Activated T-helper 17 cell treated with anti-CD3 and anti-CD28 coated beads, Interleukin-2, amount 50 U/mL, for 72 hours (primary cell): Measurements from ENCODE around the gene PMM1. TPM values are rescaled to one million over a fixed set of nuclear protein-coding genes. Genes with fewer than 3 reads are reported as not detected.
"Not testable (repeated sequence)": the region's sequence is repeated elsewhere in the genome, so short reads cannot be mapped to it uniquely, and the experiment has no call there.

Experiments
- ATAC-seq: fragments of 150-1000 bp; cut with Tn5 transposase; replicated peaks from 2 replicates; pipeline ENCODE4 v1.10.0; 2021; ENCODE audit warnings: mild to moderate bottlenecking, moderate library complexity
- H3K27ac Mint-ChIP-seq: one replicate; pipeline ENCODE4 v1.8.0; 2022; ENCODE audit warnings: mixed read lengths
- H3K27me3 Mint-ChIP-seq: one replicate; pipeline ENCODE4 v1.8.0; 2022; ENCODE audit warnings: mixed read lengths
- H3K36me3 Mint-ChIP-seq: one replicate; pipeline ENCODE4 v1.8.0; 2022; ENCODE audit warnings: low read depth, mild to moderate bottlenecking, mixed read lengths
- H3K4me1 Mint-ChIP-seq: one replicate; pipeline ENCODE4 v1.8.0; 2022; ENCODE audit warnings: mixed read lengths
- H3K4me3 Mint-ChIP-seq: one replicate; pipeline ENCODE4 v1.8.0; 2022; ENCODE audit warnings: mild to moderate bottlenecking, mixed read lengths
- H3K9me3 Mint-ChIP-seq: one replicate; pipeline ENCODE4 v1.8.0; 2022; ENCODE audit warnings: mixed read lengths
- total RNA-seq, 2 donors: library from RNA; stranded (reverse); gene quantifications; one replicate each; pipeline ENCODE4 v1.2.3, GENCODE V29; 2022

The PMM1 gene
- total RNA-seq, 2 donors from 2014 or later, result 41.0 to 54.7 TPM

- no peak for ATAC-seq
- Mint-ChIP-seq H3K27ac (no peak overlapping the region), H3K9me3 (no peaks in the 10 kb centered on the region), H3K36me3 (peaks cover 56% of the 10 kb centered on the region), H3K4me3 (no peak overlapping the region), H3K4me1 (peaks cover 6% of the 10 kb centered on the region), H3K27me3 (no peaks in the 10 kb centered on the region)
Observed at GRCh38 chr22:41579997-41580355, 9.7 kb downstream of the PMM1 start.

- no peak for ATAC-seq
- H3K27me3 Mint-ChIP-seq, result no peaks in the 10 kb centered on the region
- H3K4me1 Mint-ChIP-seq, result peaks cover 6% of the 10 kb centered on the region
- peaks cover 54% of the 10 kb centered on the region for H3K36me3 Mint-ChIP-seq
- H3K4me3 Mint-ChIP-seq, result no peak overlapping the region
- H3K27ac Mint-ChIP-seq, result no peak overlapping the region
- no peaks in the 10 kb centered on the region for H3K9me3 Mint-ChIP-seq
Observed at GRCh38 chr22:41579297-41579996, 10.2 kb downstream of the PMM1 start.

DNA sequence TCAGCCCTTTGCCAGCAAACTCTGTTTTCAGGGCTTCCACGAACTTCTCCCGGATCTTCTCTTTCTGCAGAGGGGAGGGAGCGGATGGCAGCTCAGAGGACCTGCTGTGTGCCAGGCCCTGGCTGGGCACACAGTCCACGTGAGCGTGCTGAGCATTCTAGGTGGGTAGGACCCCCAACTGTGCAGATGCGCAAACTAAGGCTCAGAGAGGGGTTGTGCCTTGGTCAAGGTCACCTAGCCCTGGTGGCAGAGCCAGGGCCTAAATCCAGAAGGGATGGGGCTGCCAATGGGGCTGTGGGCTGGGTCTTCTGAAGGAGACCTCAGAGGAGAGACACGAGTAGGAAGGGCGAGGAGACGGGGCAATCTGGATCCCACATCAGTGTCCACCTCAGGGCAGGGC, 10.8 kb downstream of the PMM1 start:
- H3K4me3 Mint-ChIP-seq, result no peak overlapping the region
- no peaks in the 10 kb centered on the region for H3K27me3 Mint-ChIP-seq
- peaks cover 48% of the 10 kb centered on the region for H3K36me3 Mint-ChIP-seq
- H3K9me3 Mint-ChIP-seq, result no peaks in the 10 kb centered on the region
- H3K4me1 Mint-ChIP-seq, result peaks cover 6% of the 10 kb centered on the region
- no peak overlapping the region for H3K27ac Mint-ChIP-seq
- ATAC-seq, result no peak

DNA sequence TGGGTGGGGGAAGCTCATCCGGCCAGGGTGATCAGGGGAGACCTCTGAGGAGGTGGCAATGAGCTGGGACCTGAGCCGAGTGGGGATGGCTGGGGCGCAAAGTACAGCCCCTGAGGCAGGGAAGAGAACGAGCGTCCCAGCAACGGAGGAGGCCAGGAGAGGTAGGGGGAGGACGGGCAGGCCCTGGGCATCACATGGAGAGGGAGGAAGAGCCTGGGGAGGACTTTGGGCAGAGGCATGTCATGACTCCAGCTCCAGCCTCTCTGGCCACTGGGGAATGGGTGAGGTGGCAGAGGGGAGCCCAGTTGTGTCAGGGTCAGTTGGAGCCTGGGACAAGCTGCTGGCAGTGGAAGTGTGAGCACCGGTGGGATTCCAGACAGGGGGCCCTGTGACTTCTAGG, 11.5 kb downstream of the PMM1 start:
- Mint-ChIP-seq H3K27ac (no peak overlapping the region), H3K27me3 (no peaks in the 10 kb centered on the region), H3K9me3 (no peaks in the 10 kb centered on the region), H3K4me1 (peaks cover 6% of the 10 kb centered on the region), H3K4me3 (no peak overlapping the region), H3K36me3 (peaks cover 41% of the 10 kb centered on the region)
- ATAC-seq, result no peak

DNA sequence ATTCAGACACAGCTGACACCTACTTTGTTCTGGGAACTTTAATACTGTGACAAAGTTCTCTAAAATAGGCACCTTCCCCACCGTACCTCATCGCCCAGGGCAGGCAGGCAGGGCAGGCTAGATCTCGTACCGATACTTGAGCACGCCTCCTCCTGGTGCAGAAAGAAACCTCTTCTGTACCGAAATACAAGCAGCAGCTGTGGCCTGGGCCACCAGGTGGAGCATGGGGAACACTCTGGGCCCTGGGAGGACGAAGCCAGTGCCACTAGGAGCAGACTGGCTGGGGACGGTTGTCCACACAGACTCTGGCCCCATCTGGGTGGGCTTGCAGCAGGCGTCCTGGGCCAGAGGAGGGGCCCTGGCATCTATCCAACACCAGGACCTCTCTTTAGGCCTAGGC, 12.8 kb downstream of the PMM1 start:
- H3K4me3 Mint-ChIP-seq, result no peak overlapping the region
- no peak overlapping the region for H3K27ac Mint-ChIP-seq
- H3K27me3 Mint-ChIP-seq, result no peaks in the 10 kb centered on the region
- no peaks in the 10 kb centered on the region for H3K4me1 Mint-ChIP-seq
- peak; percentile 56 for ATAC-seq
- H3K9me3 Mint-ChIP-seq, result no peaks in the 10 kb centered on the region
- H3K36me3 Mint-ChIP-seq, result peaks cover 28% of the 10 kb centered on the region

GRCh38 chr22:41575533-41575932, 14.1 kb downstream of the PMM1 start:
- H3K9me3 Mint-ChIP-seq, result no peaks in the 10 kb centered on the region
- no peaks in the 10 kb centered on the region for H3K4me1 Mint-ChIP-seq
- no peak for ATAC-seq
- H3K27ac Mint-ChIP-seq, result no peak overlapping the region
- H3K36me3 Mint-ChIP-seq, result peaks cover 20% of the 10 kb centered on the region
- no peaks in the 10 kb centered on the region for H3K27me3 Mint-ChIP-seq
- H3K4me3 Mint-ChIP-seq, result no peak overlapping the region

DNA sequence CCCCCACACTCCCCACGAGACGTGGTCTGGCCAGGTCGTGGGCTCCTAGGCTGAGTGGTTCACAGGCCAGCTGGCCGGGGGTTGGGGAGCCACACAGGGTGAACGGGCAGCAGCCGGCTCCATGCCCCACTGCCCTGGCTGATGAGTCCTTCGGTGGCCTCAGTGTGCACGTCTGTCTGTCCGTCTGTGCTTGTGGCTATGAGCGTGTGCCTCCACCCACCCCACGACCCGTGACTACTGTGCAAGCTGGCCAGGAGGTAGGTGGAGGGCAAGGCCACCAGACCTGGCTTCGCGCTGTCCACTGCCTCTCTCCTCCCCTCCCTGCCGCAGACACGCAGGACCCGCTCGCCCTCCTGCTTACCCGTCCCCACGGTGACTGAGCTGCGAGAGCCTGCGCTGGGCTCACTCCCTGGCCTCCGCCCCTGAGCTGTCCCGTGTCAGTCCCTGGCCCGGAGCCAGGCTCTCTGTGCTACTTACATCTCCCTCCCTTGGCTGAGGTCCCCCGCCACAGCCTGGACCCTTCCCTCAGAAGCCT, 14.7 kb downstream of the PMM1 start:
- Mint-ChIP-seq H3K4me1 (no peaks in the 10 kb centered on the region), H3K4me3 (no peak overlapping the region), H3K9me3 (no peaks in the 10 kb centered on the region), H3K36me3 (peaks cover 13% of the 10 kb centered on the region), H3K27ac (no peak overlapping the region), H3K27me3 (no peaks in the 10 kb centered on the region)
- ATAC-seq, result no peak

- H3K36me3 Mint-ChIP-seq, result peaks cover 13% of the 10 kb centered on the region
- H3K9me3 Mint-ChIP-seq, result no peaks in the 10 kb centered on the region
- ATAC-seq, result no peak
- H3K27ac Mint-ChIP-seq, result no peak overlapping the region
- H3K4me1 Mint-ChIP-seq, result no peaks in the 10 kb centered on the region
- H3K4me3 Mint-ChIP-seq, result no peak overlapping the region
- H3K27me3 Mint-ChIP-seq, result no peaks in the 10 kb centered on the region
Observed at GRCh38 chr22:41573677-41574076, 16.0 kb downstream of the PMM1 start.

DNA sequence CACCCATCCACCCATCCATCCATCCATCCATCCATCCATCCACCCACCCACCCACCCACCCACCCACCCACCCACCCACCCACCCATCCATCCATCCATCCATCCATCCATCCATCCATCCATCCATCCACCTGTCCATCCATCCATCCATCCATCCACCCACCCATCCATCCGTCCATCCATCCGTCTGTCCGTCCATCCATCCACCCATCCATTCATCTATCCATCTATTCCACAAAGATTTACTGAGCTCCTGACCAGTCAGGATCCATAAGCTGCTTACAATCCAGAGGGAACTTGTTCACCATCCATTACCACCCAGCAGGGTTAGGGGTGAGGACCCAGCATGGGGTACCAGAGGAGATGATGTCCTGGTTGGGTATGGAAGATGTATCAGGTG, 17.3 kb downstream of the PMM1 start:
- not testable (repeated sequence) for H3K4me3 Mint-ChIP-seq, H3K27me3 Mint-ChIP-seq, H3K4me1 Mint-ChIP-seq, ATAC-seq, H3K27ac Mint-ChIP-seq, H3K9me3 Mint-ChIP-seq, H3K36me3 Mint-ChIP-seq

DNA sequence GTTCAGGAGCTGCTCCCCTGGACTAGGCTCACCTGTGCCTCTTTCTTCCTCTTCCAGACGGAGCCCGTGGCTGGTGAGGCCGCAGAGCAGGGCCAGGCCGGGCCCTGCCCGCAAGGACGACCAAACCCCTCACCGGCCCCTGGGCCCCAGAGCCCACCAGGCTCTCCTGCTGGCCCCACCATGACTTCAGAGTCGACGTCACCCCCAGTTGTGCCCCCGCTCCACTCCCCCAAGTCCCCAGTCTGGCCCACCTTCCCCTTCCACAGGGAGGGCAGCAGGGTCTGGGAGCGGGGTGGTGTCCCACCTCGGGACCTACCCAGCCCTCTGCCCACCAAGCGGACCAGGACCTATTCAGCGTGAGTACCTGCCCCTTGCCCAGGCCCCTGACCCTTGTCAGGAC, 17.9 kb downstream of the PMM1 start:
- Mint-ChIP-seq H3K27me3 (no peaks in the 10 kb centered on the region), H3K27ac (no peak overlapping the region)

DNA sequence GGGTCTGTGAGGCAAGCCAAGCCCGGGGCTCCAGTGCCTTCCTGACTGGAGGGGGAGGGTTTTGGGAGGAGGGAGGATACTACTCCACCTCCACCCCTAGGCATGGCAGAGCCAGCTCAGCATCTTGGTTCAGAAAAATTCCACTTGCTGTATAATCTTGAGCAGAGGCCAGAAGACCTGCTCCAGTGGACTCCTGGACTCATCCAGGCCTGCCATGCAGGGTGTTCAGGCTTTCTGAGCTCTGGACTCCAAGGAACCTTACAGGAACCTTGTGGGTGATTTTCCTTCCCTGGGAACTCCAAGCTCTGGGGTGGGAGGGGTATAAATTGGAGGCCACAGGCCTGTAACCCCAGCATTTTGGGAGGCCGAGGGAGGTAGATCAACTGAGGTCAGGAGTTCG, 19.4 kb downstream of the PMM1 start:
- no peak overlapping the region for H3K4me3 Mint-ChIP-seq
- no peaks in the 10 kb centered on the region for H3K27me3 Mint-ChIP-seq
- H3K36me3 Mint-ChIP-seq, result no peaks in the 10 kb centered on the region
- H3K4me1 Mint-ChIP-seq, result no peaks in the 10 kb centered on the region
- no peak for ATAC-seq
- no peaks in the 10 kb centered on the region for H3K9me3 Mint-ChIP-seq
- H3K27ac Mint-ChIP-seq, result no peak overlapping the region

More for the DNA sequence above, 17.9 kb downstream of the PMM1 start:
- Mint-ChIP-seq H3K36me3 (no peaks in the 10 kb centered on the region), H3K4me3 (no peak overlapping the region), H3K4me1 (no peaks in the 10 kb centered on the region), H3K9me3 (no peaks in the 10 kb centered on the region)
- ATAC-seq, result no peak

- no peaks in the 10 kb centered on the region for H3K27me3 Mint-ChIP-seq
- no peaks in the 10 kb centered on the region for H3K4me1 Mint-ChIP-seq
- no peaks in the 10 kb centered on the region for H3K9me3 Mint-ChIP-seq
- H3K4me3 Mint-ChIP-seq, result no peak overlapping the region
- H3K36me3 Mint-ChIP-seq, result no peaks in the 10 kb centered on the region
- peak overlapping the region; percentile 43 for H3K27ac Mint-ChIP-seq
- ATAC-seq, result no peak
Observed at GRCh38 chr22:41568811-41569210, 20.8 kb downstream of the PMM1 start.

DNA sequence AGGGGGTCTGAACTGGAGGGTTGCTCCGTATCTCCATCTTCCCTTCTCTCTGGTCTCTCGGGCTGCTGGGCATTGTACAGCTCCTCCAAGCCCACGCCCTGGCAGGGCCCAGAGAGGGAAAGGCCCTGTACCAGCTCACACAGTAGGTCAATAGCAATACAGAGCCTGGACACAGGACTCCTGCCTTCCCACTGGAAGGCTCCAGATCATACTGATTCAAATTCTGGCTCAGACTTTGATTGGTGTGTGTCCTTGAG, 22.2 kb downstream of the PMM1 start:
- Mint-ChIP-seq H3K27me3 (no peaks in the 10 kb centered on the region), H3K36me3 (no peaks in the 10 kb centered on the region), H3K27ac (no peak overlapping the region), H3K9me3 (no peaks in the 10 kb centered on the region), H3K4me1 (no peaks in the 10 kb centered on the region), H3K4me3 (no peak overlapping the region)
- ATAC-seq, result no peak

DNA sequence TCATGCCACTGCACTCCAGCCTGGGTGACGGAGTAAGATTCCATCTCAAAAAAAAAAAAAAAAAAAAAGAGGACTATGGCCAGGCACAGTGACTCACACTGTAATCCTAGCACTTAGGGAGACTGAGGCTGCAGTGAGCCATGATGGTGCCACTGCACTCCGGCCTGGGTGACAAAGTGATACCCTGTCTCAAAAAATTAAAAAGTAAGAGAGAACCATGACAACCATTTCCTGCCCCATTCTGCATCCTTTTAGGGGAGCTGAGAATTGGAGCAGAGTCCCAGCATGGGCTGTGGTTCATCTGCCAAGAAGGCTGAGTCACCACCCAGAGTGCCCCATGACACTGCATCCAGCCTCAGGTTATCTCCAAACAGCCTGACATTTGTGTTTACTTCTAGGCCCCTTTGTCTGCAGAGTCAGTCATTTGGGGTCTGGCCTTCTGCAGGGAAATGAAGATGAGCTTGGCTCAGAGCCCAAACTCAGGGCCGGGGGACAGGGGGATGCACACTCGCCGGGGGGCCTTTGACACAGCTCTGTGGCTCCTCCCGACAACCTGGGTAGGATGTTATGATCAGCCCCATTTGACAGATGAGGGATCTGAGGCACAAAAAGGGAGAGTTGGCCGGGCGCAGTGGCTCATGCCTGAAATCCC, 24.1 kb downstream of the PMM1 start:
- Mint-ChIP-seq H3K9me3 (no peaks in the 10 kb centered on the region), H3K27me3 (peaks cover 8% of the 10 kb centered on the region), H3K4me1 (no peaks in the 10 kb centered on the region), H3K36me3 (no peaks in the 10 kb centered on the region), H3K27ac (no peak overlapping the region), H3K4me3 (no peak overlapping the region)
- peak; percentile 92 for ATAC-seq

DNA sequence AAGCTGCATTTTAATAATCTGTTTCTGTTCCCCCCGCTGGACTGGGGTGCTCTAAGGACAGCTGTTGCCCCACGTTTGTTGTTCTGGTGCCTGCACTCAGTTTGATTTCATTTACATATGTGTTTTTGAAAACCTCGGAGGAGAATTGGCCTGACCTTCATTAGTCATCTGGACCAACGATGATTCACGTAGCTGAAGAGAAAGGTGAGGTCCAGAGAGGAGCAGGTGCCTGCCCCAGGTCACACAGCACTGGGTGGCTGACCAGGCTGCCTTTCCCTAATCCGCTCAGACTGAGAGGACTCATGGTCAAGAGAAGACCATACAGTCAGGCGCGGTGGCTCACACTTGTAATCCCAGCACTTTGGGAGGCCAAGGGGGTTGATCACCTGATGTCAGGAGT, 25.1 kb downstream of the PMM1 start:
- H3K36me3 Mint-ChIP-seq, result no peaks in the 10 kb centered on the region
- H3K4me3 Mint-ChIP-seq, result no peak overlapping the region
- no peaks in the 10 kb centered on the region for H3K4me1 Mint-ChIP-seq
- H3K27me3 Mint-ChIP-seq, result peaks cover 12% of the 10 kb centered on the region
- no peak for ATAC-seq
- H3K9me3 Mint-ChIP-seq, result no peaks in the 10 kb centered on the region
- H3K27ac Mint-ChIP-seq, result no peak overlapping the region
